Measurements from ENCODE around the gene E2F6.

GRCh38 chr2:11500702-11501303 lies 34.8 kb upstream of the E2F6 start:
- no peak for TF ChIP-seq CTCF (IDR thresholded peaks at IDR 0.05)
- TF ChIP-seq POLR2A (IDR thresholded peaks at IDR 0.05) = no peak
